Measurements from ENCODE around the gene AKR1C1. TPM values are rescaled to one million over a fixed set of nuclear protein-coding genes. Genes with fewer than 3 reads are reported as not detected.

The AKR1C1 gene
- total and polyA plus RNA-seq, 2 of the 4 experiments (the other 2 are of a cell fraction), result 5.0 to 5.4 TPM

DNA sequence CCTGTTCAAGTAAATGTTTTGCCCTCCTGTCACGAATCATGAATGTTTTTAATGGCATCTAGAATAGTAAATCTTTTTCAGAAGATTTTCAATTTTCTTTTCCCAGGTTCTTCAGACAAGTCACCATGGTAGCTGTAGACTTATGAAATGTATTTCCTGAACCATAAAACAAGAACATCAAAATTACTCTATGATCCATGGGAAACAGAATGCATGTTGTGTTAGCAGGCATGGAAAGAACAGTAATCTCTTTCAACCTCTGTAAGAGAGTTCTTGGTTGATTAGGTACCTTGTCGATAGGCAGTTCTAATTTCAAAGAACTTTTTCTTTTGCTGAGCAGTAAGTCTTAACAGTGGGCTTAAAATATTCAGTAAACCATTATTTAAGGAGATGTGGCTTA is 17.6 kb downstream of the AKR1C1 start:
- intact Hi-C loops (cut with micrococcal nuclease), result loop anchor here (1.0 kb wide), 1 partner anchor 131 kb away; no protein-coding TSS in a partner anchor
- Histone ChIP-seq H3K9me3 (ENCODE audit: control insufficient read depth, insufficient read depth, low read length) (no peaks in the 10 kb centered on the region), H4K20me1 (ENCODE audit: insufficient read depth, low read length) (no peaks in the 10 kb centered on the region), H3K56ac (ENCODE audit: extremely low read depth, insufficient read depth, low read length) (no peak overlapping the region), H3K4ac (ENCODE audit: low read depth, low read length) (no peak overlapping the region), H3K23ac (ENCODE audit: low read depth, low read length) (no peak overlapping the region), H3K4me3 (ENCODE audit: insufficient read depth, low read depth, low read length) (no peak overlapping the region), H2BK120ac (ENCODE audit: low read depth, low read length) (no peak overlapping the region), H3K14ac (replicated peaks; ENCODE audit: low read depth, low read length) (no peak overlapping the region), H4K91ac (ENCODE audit: insufficient read depth, low read depth, low read length) (no peak overlapping the region), H2AK5ac (ENCODE audit: low read depth, low read length) (no peak overlapping the region), H4K8ac (ENCODE audit: low read depth in 2 of 2, low read length in 2 of 2) (no peak overlapping the region), H3K79me1 (ENCODE audit: low read depth in 1 of 2, low read length in 2 of 2) (no peaks in the 10 kb centered on the region), H3K36me3 (ENCODE audit: control insufficient read depth, insufficient read depth, low read length) (no peaks in the 10 kb centered on the region), H2BK5ac (ENCODE audit: low read depth, low read length, poor library complexity, severe bottlenecking) (no peak overlapping the region), H3K27me3 (ENCODE audit: control insufficient read depth, insufficient read depth, low read length) (no peaks in the 10 kb centered on the region), H3K4me2 (ENCODE audit: low read depth, low read length) (no peak overlapping the region), H2AFZ (replicated peaks; ENCODE audit: low read length, poor library complexity) (no peak overlapping the region), H3K9ac (ENCODE audit: low read depth, low read length) (no peak overlapping the region), H3K9me1 (ENCODE audit: insufficient read depth, low read length) (no peaks in the 10 kb centered on the region), H3K4me1 (ENCODE audit: control insufficient read depth, insufficient read depth, low read length) (peaks cover 4% of the 10 kb centered on the region; the same call in 1 of the 2 replicates), H2BK15ac (ENCODE audit: low read depth, low read length) (no peak overlapping the region), H3K18ac (ENCODE audit: low read depth, low read length) (no peak overlapping the region), H3K27ac (ENCODE audit: insufficient read depth, low read length) (no peak overlapping the region), H2AK9ac (replicated peaks; ENCODE audit: low read depth, low read length, poor library complexity) (no peak overlapping the region), H4K5ac (ENCODE audit: low read depth, low read length) (no peak overlapping the region), H2BK20ac (ENCODE audit: low read depth, low read length) (no peak overlapping the region)
- ChIA-PET CTCF (no interaction called here), POLR2A (ENCODE audit: unreplicated experiment) (no interaction called here)
- WGBS, 2 experiments (ENCODE audit: extremely low coverage in 2 of 2, insufficient read length in 1 of 2), result no CpG with 5 or more reads among the region's 2 CpGs
- in situ Hi-C loops (cut with MboI; ENCODE audit: low sequenced_read_pairs), result no loop called here
- no peak for ATAC-seq (ENCODE audit: low read depth)
- dilution Hi-C loops (cut with HindIII; ENCODE audit: low sequenced_read_pairs, unreplicated experiment), result no loop called here
- no peak for DNase-seq
- BruUV-seq (replicated peaks), result no TSS peak
- no peak for TF ChIP-seq FOS (IDR thresholded peaks at IDR 0.05; ENCODE audit: low read depth, low read length)
- TF ChIP-seq, protein P1, sequence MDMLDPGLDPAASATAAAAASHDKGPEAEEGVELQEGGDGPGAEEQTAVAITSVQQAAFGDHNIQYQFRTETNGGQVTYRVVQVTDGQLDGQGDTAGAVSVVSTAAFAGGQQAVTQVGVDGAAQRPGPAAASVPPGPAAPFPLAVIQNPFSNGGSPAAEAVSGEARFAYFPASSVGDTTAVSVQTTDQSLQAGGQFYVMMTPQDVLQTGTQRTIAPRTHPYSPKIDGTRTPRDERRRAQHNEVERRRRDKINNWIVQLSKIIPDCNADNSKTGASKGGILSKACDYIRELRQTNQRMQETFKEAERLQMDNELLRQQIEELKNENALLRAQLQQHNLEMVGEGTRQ (IDR thresholded peaks at IDR 0.05; ENCODE audit: low read depth, low read length), result no peak
- no peak for TF ChIP-seq NFE2L2 (IDR thresholded peaks at IDR 0.05; ENCODE audit: low read depth, low read length)
- TF ChIP-seq MAZ (IDR thresholded peaks at IDR 0.05; ENCODE audit: borderline replicate concordance, low read depth, low read length), result no peak
- TF ChIP-seq CHD1 (IDR thresholded peaks at IDR 0.05; ENCODE audit: low read depth, low read length), result no peak
- no peak for TF ChIP-seq SMC3 (IDR thresholded peaks at IDR 0.05; ENCODE audit: low read depth, low read length)
- TF ChIP-seq RCOR1 (IDR thresholded peaks at IDR 0.05; ENCODE audit: insufficient replicate concordance, low read length), result no peak
- TF ChIP-seq, protein P2, sequence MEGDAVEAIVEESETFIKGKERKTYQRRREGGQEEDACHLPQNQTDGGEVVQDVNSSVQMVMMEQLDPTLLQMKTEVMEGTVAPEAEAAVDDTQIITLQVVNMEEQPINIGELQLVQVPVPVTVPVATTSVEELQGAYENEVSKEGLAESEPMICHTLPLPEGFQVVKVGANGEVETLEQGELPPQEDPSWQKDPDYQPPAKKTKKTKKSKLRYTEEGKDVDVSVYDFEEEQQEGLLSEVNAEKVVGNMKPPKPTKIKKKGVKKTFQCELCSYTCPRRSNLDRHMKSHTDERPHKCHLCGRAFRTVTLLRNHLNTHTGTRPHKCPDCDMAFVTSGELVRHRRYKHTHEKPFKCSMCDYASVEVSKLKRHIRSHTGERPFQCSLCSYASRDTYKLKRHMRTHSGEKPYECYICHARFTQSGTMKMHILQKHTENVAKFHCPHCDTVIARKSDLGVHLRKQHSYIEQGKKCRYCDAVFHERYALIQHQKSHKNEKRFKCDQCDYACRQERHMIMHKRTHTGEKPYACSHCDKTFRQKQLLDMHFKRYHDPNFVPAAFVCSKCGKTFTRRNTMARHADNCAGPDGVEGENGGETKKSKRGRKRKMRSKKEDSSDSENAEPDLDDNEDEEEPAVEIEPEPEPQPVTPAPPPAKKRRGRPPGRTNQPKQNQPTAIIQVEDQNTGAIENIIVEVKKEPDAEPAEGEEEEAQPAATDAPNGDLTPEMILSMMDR (conservative IDR thresholded peaks at IDR 0.05; ENCODE audit: low read depth, low read length), result no peak
- TF ChIP-seq MXI1 (IDR thresholded peaks at IDR 0.05; ENCODE audit: borderline replicate concordance, low read depth, low read length), result no peak
- TF ChIP-seq, protein P3, sequence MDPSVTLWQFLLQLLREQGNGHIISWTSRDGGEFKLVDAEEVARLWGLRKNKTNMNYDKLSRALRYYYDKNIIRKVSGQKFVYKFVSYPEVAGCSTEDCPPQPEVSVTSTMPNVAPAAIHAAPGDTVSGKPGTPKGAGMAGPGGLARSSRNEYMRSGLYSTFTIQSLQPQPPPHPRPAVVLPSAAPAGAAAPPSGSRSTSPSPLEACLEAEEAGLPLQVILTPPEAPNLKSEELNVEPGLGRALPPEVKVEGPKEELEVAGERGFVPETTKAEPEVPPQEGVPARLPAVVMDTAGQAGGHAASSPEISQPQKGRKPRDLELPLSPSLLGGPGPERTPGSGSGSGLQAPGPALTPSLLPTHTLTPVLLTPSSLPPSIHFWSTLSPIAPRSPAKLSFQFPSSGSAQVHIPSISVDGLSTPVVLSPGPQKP (IDR thresholded peaks at IDR 0.05; ENCODE audit: borderline replicate concordance, low read depth, low read length), result no peak
- no peak for TF ChIP-seq BHLHE40 (IDR thresholded peaks at IDR 0.05; ENCODE audit: low read depth, low read length)
- TF ChIP-seq RFX5 (IDR thresholded peaks at IDR 0.05; ENCODE audit: low read depth, low read length), result no peak
- no peak for TF ChIP-seq RAD21 (IDR thresholded peaks at IDR 0.05; ENCODE audit: low read length)
- no peak for TF ChIP-seq MAFK (IDR thresholded peaks at IDR 0.05; ENCODE audit: low read depth, low read length)
- TF ChIP-seq CEBPB (IDR thresholded peaks at IDR 0.05; ENCODE audit: low read depth, low read length), result no peak
- no peak for TF ChIP-seq POLR2A (IDR thresholded peaks at IDR 0.05; ENCODE audit: low read depth, low read length)

Data from IMR-90 (cell line).